PC-3 (cell line): ENCODE results near the gene DYSF. TPM values are rescaled to one million over a fixed set of nuclear protein-coding genes. Genes with fewer than 3 reads are reported as not detected.
"Not testable (repeated sequence)": the region's sequence is repeated elsewhere in the genome, so short reads cannot be mapped to it uniquely, and the experiment has no call there.

Source experiments
- ATAC-seq: fragments of 200-7000 bp; cut with Tn5 transposase; 2 replicates; pipeline ENCODE4 v1.9.1; 2020; ENCODE audit warnings: mild to moderate bottlenecking, moderate library complexity
- BruUV-seq: library from RNA; stranded (reverse); fragments of 400-500 nt; replicated peaks from 2 replicates; lab custom pipeline; 2021; lab: Mats Ljungman, UMichigan
- CTCF ChIA-PET: fragments of 300-600 bp; sonication (Branson Sonifier 250); formaldehyde crosslinking; loops from one replicate; lab custom pipeline; 2022; ENCODE audit warnings: antibody characterized with exemption; lab: Charles Lee
- POLR2A ChIA-PET: fragments of 300-600 bp; sonication (Branson Sonifier 250); formaldehyde crosslinking; loops from one replicate; lab custom pipeline; 2022; ENCODE audit warnings: antibody characterized with exemption; ENCODE audit not compliant: unreplicated experiment; lab: Charles Lee
- DNase-seq: peaks from one replicate; pipeline ENCODE4 v3.0.0-alpha.2; 2015
- H2AFZ ChIP-seq: fragments of 300-600 bp; sonication (generic); 2 replicates; pipeline ENCODE4 v1.6.0; 2016; ENCODE audit warnings: antibody characterized with exemption, low read length
- H3F3A ChIP-seq: fragments of 300-600 bp; sonication (generic); one replicate; pipeline ENCODE4 v1.6.0; 2017; ENCODE audit warnings: antibody characterized with exemption, low read length, control low read depth, mild to moderate bottlenecking; ENCODE audit not compliant: unreplicated experiment
- H3K27ac ChIP-seq: fragments of 300-600 bp; sonication (generic); 2 replicates; pipeline ENCODE4 v1.5.1; 2016; ENCODE audit warnings: mild to moderate bottlenecking, low read length
- H3K27me3 ChIP-seq: fragments of 300-600 bp; sonication (generic); 2 replicates; pipeline ENCODE4 v1.6.1; 2016; ENCODE audit warnings: low read length, mixed read lengths
- H3K36me3 ChIP-seq: fragments of 300-600 bp; sonication (generic); 2 replicates; pipeline ENCODE4 v1.6.1; 2016; ENCODE audit warnings: low read depth, mixed run types, low read length, mixed read lengths
- H3K4me1 ChIP-seq: fragments of 300-600 bp; sonication (generic); 2 replicates; pipeline ENCODE4 v1.5.1; 2016; ENCODE audit warnings: low read length; ENCODE audit not compliant: insufficient read depth
- H3K4me2 ChIP-seq: fragments of 300-600 bp; sonication (generic); 2 replicates; pipeline ENCODE4 v1.6.0; 2016; ENCODE audit warnings: low read length
- H3K4me3 ChIP-seq: fragments of 300-600 bp; sonication (generic); 2 replicates; pipeline ENCODE4 v1.5.1; 2016; ENCODE audit warnings: mild to moderate bottlenecking, low read length, mixed read lengths
- H3K79me2 ChIP-seq: fragments of 300-600 bp; sonication (generic); 2 replicates; pipeline ENCODE4 v1.6.1; 2017; ENCODE audit warnings: low read length, mixed read lengths
- H3K9ac ChIP-seq: fragments of 300-600 bp; sonication (generic); 2 replicates; pipeline ENCODE4 v1.6.0; 2016; ENCODE audit warnings: mild to moderate bottlenecking, low read length
- H3K9me2 ChIP-seq: fragments of 300-600 bp; sonication (generic); replicated peaks from 2 replicates; pipeline ENCODE4 v1.6.1; 2016; ENCODE audit warnings: mixed run types, low read length, mixed read lengths
- H3K9me3 ChIP-seq: fragments of 300-600 bp; sonication (generic); 2 replicates; pipeline ENCODE4 v1.6.1; 2016; ENCODE audit warnings: low read length, mixed read lengths
- H4K20me1 ChIP-seq: fragments of 300-600 bp; sonication (generic); 2 replicates; pipeline ENCODE4 v1.6.1; 2016; ENCODE audit warnings: low read length, mixed read lengths
- CTCF ChIP-seq: fragments of 300-600 bp; sonication (generic); conservative IDR thresholded peaks from 2 replicates; pipeline ENCODE4 v1.5.1; 2017; ENCODE audit warnings: antibody characterized with exemption, low read depth, mild to moderate bottlenecking, low read length
- EZH2 ChIP-seq: fragments of 300-600 bp; sonication (generic); IDR thresholded peaks from one replicate; pipeline ENCODE4 v1.6.1; 2017; ENCODE audit warnings: antibody characterized with exemption, mild to moderate bottlenecking, low read length; ENCODE audit not compliant: unreplicated experiment
- EZH2phosphoT487 ChIP-seq: fragments of 300-600 bp; sonication (generic); IDR thresholded peaks from 2 replicates; pipeline ENCODE4 v1.6.1; 2018; ENCODE audit warnings: mild to moderate bottlenecking, antibody characterized with exemption, low read length, borderline replicate concordance
- intact Hi-C: fragments of 100-400 bp; cut with micrococcal nuclease; formaldehyde crosslinking; loops from 2 replicates; pipeline ENCODE4 v1.9.0; 2023
- total RNA-seq: library from RNA; depleted of rRNA; stranded (reverse); fragments of >200 nt; gene quantifications from 2 replicates; pipeline ENCODE4 v1.2.3, GENCODE V29; 2014

Gene DYSF
- total RNA-seq, 1 experiment from 2014 or later: 13.0 TPM

GRCh38 chr2:71410696-71411095, 42.7 kb upstream of the DYSF start:
- no peak for DNase-seq
- ChIA-PET POLR2A (no interaction called here), CTCF (no interaction called here)
- Histone ChIP-seq H2AFZ (no peak overlapping the region), H3K27ac (no peak overlapping the region), H4K20me1 (no peaks in the 10 kb centered on the region), H3K27me3 (no peaks in the 10 kb centered on the region), H3F3A (no peaks in the 10 kb centered on the region), H3K4me3 (no peak overlapping the region), H3K9me2 (no peaks in the 10 kb centered on the region), H3K4me1 (no peaks in the 10 kb centered on the region), H3K79me2 (no peaks in the 10 kb centered on the region), H3K36me3 (peaks cover 39% of the 10 kb centered on the region), H3K9me3 (no peaks in the 10 kb centered on the region), H3K9ac (no peak overlapping the region), H3K4me2 (no peak overlapping the region)
- no TSS peak for BruUV-seq
- ATAC-seq: no peak
- intact Hi-C loops: no loop called here
- TF ChIP-seq CTCF (no peak), EZH2 (no peak), EZH2phosphoT487 (no peak)

DNA sequence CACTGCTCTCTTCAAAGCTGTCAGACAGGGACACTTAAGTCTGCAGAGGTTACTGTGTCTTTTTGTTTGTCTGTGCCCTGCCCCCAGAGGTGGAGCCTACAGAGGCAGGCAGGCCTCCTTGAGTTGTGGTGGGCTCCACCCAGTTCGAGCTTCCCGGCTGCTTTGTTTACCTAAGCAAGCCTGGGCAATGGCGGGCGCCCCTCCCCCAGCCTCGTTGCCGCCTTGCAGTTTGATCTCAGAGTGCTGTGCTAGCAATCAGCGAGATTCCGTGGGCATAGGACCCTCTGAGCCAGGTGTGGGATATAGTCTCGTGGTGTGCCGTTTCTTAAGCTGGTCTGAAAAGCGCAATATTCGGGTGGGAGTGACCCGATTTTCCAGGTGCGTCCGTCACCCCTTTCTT, 36.5 kb upstream of the DYSF start:
- H4K20me1 ChIP-seq, H3K9me2 ChIP-seq, H3K4me1 ChIP-seq, H3K79me2 ChIP-seq, CTCF ChIA-PET, H3F3A ChIP-seq, H3K9ac ChIP-seq, DNase-seq, H3K4me3 ChIP-seq, H3K27ac ChIP-seq, BruUV-seq, ATAC-seq, H3K9me3 ChIP-seq, H2AFZ ChIP-seq, H3K27me3 ChIP-seq, intact Hi-C loops, H3K4me2 ChIP-seq, H3K36me3 ChIP-seq: not testable (repeated sequence)
- POLR2A ChIA-PET: interaction anchor here (0.7 kb wide), 1 partner anchor 31 kb away, joined by 6 read pairs; no protein-coding TSS in a partner anchor

GRCh38 chr2:71417300-71418202, 35.8 kb upstream of the DYSF start:
- H3F3A ChIP-seq: no peaks in the 10 kb centered on the region
- H2AFZ ChIP-seq: no peak overlapping the region
- no peak overlapping the region for H3K4me2 ChIP-seq
- no peaks in the 10 kb centered on the region for H3K9me3 ChIP-seq
- ChIA-PET CTCF (interaction anchor here (0.6 kb wide), 1 partner anchor 50 kb away, joined by 3 read pairs; no protein-coding TSS in a partner anchor), POLR2A (interaction anchor here (0.6 to 0.7 kb wide), 2 partner anchors 30 to 437 kb away, joined by 5 to 6 read pairs; no protein-coding TSS in a partner anchor)
- no peaks in the 10 kb centered on the region for H3K27me3 ChIP-seq
- intact Hi-C loops: no loop called here
- H3K9ac ChIP-seq: no peak overlapping the region
- DNase-seq (no peak), ATAC-seq (no peak)
- TF ChIP-seq CTCF: no peak
- no peak for TF ChIP-seq EZH2
- TF ChIP-seq EZH2phosphoT487: no peak
- no peaks in the 10 kb centered on the region for H3K9me2 ChIP-seq
- no peak overlapping the region for H3K27ac ChIP-seq
- H3K4me1 ChIP-seq: no peaks in the 10 kb centered on the region
- H4K20me1 ChIP-seq: no peaks in the 10 kb centered on the region
- no peak overlapping the region for H3K4me3 ChIP-seq
- BruUV-seq: no TSS peak
- peaks cover 6% of the 10 kb centered on the region; the same call in 1 of the 2 replicates for H3K36me3 ChIP-seq
- no peaks in the 10 kb centered on the region for H3K79me2 ChIP-seq
